ENCODE measurements around the gene NCF2. TPM values are rescaled to one million over a fixed set of nuclear protein-coding genes. Genes with fewer than 3 reads are reported as not detected.

The NCF2 gene
- total RNA-seq, 1 experiment from 2014 or later = 0.10 TPM

- intact Hi-C loops (cut with micrococcal nuclease; ENCODE audit: unreplicated experiment) = no loop called here
- Histone ChIP-seq H3K9me3 (ENCODE audit: control insufficient read depth, insufficient read depth, low read depth, low read length) (no peaks in the 10 kb centered on the region), H3K36me3 (ENCODE audit: control insufficient read depth, insufficient read depth, low read length) (peaks cover 5% of the 10 kb centered on the region; the same call in 1 of the 2 replicates), H3K27ac (ENCODE audit: low read length) (no peak overlapping the region), H3K4me1 (ENCODE audit: control insufficient read depth, insufficient read depth, low read length) (peaks cover 14% of the 10 kb centered on the region), H3K4me3 (ENCODE audit: low read depth in 2 of 2, low read length in 2 of 2) (no peak overlapping the region), H3K27me3 (ENCODE audit: control insufficient read depth, insufficient read depth, low read length) (no peaks in the 10 kb centered on the region)
- in situ Hi-C loops (cut with HindIII; ENCODE audit: low pct_unique_long_range_greater_than_20kb, low sequenced_read_pairs) = no loop called here
- ATAC-seq = no peak
- ChIA-PET CTCF (no interaction called here), POLR2A (interaction anchor here (0.6 kb wide), 1 partner anchor 43 kb away, joined by 4 read pairs; no protein-coding TSS in a partner anchor)
- TF ChIP-seq CTCF (IDR thresholded peaks at IDR 0.05) (no peak), TCF7L2 (IDR thresholded peaks at IDR 0.05; ENCODE audit: low read depth, low read length) (no peak), POLR2AphosphoS5 (IDR thresholded peaks at IDR 0.05; ENCODE audit: low read depth, low read length) (no peak), SIN3A (IDR thresholded peaks at IDR 0.05; ENCODE audit: borderline replicate concordance, insufficient read depth, low read depth, low read length) (no peak)
- TF ChIP-seq, protein P1, sequence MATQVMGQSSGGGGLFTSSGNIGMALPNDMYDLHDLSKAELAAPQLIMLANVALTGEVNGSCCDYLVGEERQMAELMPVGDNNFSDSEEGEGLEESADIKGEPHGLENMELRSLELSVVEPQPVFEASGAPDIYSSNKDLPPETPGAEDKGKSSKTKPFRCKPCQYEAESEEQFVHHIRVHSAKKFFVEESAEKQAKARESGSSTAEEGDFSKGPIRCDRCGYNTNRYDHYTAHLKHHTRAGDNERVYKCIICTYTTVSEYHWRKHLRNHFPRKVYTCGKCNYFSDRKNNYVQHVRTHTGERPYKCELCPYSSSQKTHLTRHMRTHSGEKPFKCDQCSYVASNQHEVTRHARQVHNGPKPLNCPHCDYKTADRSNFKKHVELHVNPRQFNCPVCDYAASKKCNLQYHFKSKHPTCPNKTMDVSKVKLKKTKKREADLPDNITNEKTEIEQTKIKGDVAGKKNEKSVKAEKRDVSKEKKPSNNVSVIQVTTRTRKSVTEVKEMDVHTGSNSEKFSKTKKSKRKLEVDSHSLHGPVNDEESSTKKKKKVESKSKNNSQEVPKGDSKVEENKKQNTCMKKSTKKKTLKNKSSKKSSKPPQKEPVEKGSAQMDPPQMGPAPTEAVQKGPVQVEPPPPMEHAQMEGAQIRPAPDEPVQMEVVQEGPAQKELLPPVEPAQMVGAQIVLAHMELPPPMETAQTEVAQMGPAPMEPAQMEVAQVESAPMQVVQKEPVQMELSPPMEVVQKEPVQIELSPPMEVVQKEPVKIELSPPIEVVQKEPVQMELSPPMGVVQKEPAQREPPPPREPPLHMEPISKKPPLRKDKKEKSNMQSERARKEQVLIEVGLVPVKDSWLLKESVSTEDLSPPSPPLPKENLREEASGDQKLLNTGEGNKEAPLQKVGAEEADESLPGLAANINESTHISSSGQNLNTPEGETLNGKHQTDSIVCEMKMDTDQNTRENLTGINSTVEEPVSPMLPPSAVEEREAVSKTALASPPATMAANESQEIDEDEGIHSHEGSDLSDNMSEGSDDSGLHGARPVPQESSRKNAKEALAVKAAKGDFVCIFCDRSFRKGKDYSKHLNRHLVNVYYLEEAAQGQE (IDR thresholded peaks at IDR 0.05; ENCODE audit: insufficient read depth in 1 of 2, low read depth in 2 of 2, low read length in 1 of 2) = no peak
- BruUV-seq (replicated peaks) = no TSS peak
- DNase-seq (ENCODE audit: low read depth, low spot score) = no peak
Measured at GRCh38 chr1:183514235-183514634, 76.0 kb downstream of the NCF2 start.

DNA sequence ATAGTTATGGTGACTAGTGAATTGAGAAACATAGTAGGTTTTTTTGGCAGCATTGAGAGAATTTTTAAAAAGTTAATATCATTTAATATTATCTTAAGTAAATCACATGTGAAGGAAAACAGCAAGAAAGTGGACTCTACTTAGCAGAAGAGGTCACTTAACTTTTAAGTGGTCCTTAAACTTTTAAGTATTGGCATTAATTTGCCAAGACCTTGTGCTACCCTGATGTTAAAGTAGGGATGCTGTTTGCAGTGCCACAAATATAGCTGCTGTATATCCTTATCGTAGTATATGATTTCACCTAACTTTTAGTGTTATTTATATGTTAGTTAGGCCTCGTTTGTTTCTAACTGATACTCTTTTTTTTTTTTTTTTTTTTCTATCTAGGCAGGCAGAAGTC, 77.8 kb downstream of the NCF2 start:
- intact Hi-C loops (cut with micrococcal nuclease; ENCODE audit: unreplicated experiment) (no loop called here), in situ Hi-C loops (cut with HindIII; ENCODE audit: low pct_unique_long_range_greater_than_20kb, low sequenced_read_pairs) (no loop called here)
- ATAC-seq (no peak), DNase-seq (ENCODE audit: low read depth, low spot score) (no peak)
- H3K4me3 ChIP-seq (ENCODE audit: low read depth in 2 of 2, low read length in 2 of 2) = no peak overlapping the region
- TF ChIP-seq CTCF (IDR thresholded peaks at IDR 0.05) = no peak
- TF ChIP-seq TCF7L2 (IDR thresholded peaks at IDR 0.05; ENCODE audit: low read depth, low read length) = no peak
- no peak for TF ChIP-seq POLR2AphosphoS5 (IDR thresholded peaks at IDR 0.05; ENCODE audit: low read depth, low read length)
- TF ChIP-seq, protein P1 (IDR thresholded peaks at IDR 0.05; ENCODE audit: insufficient read depth in 1 of 2, low read depth in 2 of 2, low read length in 1 of 2) = no peak
- no peak for TF ChIP-seq SIN3A (IDR thresholded peaks at IDR 0.05; ENCODE audit: borderline replicate concordance, insufficient read depth, low read depth, low read length)
- no peaks in the 10 kb centered on the region for H3K27me3 ChIP-seq (ENCODE audit: control insufficient read depth, insufficient read depth, low read length)
- ChIA-PET CTCF (no interaction called here), POLR2A (no interaction called here)
- peaks cover 2% of the 10 kb centered on the region; the same call in 1 of the 2 replicates for H3K36me3 ChIP-seq (ENCODE audit: control insufficient read depth, insufficient read depth, low read length)
- H3K4me1 ChIP-seq (ENCODE audit: control insufficient read depth, insufficient read depth, low read length) = peaks cover 14% of the 10 kb centered on the region
- no peaks in the 10 kb centered on the region for H3K9me3 ChIP-seq (ENCODE audit: control insufficient read depth, insufficient read depth, low read depth, low read length)
- BruUV-seq (replicated peaks) = no TSS peak
- no peak overlapping the region for H3K27ac ChIP-seq (ENCODE audit: low read length)

Data from Panc1 (cell line).